Measurements from ENCODE around the gene SLC22A3. TPM values are rescaled to one million over a fixed set of nuclear protein-coding genes. Genes with fewer than 3 reads are reported as not detected.
"Not testable (repeated sequence)": the region's sequence is repeated elsewhere in the genome, so short reads cannot be mapped to it uniquely, and the experiment has no call there.

SLC22A3 gene, protein sequence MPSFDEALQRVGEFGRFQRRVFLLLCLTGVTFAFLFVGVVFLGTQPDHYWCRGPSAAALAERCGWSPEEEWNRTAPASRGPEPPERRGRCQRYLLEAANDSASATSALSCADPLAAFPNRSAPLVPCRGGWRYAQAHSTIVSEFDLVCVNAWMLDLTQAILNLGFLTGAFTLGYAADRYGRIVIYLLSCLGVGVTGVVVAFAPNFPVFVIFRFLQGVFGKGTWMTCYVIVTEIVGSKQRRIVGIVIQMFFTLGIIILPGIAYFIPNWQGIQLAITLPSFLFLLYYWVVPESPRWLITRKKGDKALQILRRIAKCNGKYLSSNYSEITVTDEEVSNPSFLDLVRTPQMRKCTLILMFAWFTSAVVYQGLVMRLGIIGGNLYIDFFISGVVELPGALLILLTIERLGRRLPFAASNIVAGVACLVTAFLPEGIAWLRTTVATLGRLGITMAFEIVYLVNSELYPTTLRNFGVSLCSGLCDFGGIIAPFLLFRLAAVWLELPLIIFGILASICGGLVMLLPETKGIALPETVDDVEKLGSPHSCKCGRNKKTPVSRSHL
- 0.19 TPM for polyA plus RNA-seq (2013, experiment 1 of 2; ENCODE audit: insufficient read length)
- polyA plus RNA-seq (2013, experiment 2 of 2; ENCODE audit: insufficient read length) = 0.38 TPM

DNA sequence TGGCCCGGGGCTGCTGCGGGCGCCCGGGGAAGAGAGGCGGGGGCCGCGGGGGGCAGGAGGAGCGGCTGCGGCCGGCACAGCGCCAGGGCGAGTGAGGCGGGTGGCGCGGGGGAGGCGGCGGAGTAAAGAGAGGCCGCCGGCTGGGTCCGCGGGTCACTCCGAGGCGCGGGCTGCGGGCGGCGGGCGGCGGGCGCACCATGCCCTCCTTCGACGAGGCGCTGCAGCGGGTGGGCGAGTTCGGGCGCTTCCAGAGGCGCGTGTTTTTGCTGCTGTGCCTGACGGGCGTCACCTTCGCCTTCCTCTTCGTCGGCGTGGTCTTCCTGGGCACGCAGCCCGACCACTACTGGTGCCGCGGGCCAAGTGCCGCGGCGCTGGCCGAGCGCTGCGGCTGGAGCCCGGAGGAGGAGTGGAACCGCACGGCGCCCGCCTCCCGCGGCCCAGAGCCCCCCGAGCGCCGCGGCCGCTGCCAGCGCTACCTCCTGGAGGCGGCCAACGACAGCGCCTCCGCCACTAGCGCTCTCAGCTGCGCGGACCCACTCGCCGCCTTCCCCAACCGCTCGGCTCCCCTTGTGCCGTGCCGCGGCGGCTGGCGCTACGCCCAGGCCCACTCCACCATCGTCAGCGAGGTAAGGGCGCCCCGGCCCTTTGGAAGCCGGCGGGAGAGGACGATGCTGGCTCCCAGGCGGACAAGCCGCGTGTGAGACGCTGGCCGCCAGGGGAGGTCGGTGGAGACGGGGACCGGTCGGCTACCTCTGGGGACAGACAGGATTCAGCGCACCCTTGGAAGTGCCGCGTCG lies at the start of gene SLC22A3:
SLC22A3 (plus strand) TSS at position 156 of the 797 bp plus-strand sequence; CDS start at position 198, 42 bp downstream.
- no peak for DNase-seq

DNA sequence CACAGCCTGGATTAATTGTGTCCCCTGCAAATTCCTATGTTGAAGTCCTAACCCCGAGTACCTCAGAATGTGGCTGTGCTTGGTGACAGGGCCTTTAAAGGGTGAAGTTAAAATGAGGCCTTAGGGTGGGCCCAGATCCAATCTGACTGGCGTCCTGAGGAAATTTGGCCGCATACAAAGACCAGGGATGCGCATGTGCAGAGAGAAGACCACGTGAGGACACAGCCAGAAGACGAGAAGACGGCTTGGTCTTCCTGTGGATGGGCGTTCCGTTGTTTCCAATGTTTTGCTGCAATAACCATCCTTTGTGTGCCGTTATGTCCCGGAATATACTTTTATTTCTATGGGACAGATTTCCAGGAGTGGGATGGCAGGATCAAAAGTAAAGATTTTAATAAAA lies 48.6 kb upstream of the SLC22A3 start:
- no peak for DNase-seq

DNA sequence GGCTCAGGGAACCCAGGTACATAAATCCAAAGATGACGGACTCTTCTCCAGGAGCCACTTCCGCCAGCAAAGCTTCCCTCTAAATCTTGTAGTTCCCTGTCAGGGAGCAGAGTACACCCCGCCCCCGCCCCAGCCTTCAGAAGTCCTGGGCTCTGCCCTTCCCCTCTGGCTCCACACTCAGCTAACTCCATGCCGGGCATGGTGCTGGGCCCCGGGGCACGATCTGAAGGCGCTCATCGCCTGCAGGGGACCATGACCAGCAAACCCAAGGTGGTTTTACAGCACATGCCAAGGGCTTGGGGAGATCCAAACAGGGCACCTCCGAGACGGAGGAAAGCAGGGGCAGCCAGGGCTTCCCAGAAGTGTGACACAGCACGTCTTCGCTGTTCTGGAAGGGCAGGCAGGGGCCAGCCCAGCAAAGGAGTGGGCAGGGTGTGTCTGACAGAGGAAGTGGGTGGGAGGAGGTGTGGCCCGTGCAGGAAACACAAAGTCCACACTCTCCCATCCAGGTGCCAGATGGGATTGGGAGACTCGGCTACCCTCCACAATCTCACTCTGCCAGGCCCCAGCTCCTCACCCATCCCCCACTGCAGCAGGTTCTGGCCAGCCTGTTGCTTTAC lies 48.0 kb upstream of the SLC22A3 start:
- no peak for DNase-seq

DNA sequence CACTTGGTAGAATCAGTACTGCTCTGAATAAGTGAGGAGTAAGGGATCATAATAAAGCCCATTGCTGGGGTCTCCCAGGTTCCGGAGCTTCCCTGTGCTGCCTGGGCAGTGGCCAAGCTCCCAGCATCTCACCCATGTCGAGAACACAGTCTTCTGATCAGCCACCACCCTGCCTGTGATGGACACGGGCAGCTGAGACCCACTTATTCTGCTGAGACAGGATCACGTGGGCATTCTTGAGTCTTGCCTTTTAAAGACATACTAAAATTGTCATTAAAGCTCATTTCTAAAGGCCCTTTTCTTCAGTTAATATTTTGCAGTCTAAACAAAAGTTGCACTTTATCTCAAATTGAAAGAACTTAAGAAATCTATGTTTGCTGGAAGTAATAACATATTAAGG lies 46.8 kb upstream of the SLC22A3 start:
- no peak for DNase-seq

DNA sequence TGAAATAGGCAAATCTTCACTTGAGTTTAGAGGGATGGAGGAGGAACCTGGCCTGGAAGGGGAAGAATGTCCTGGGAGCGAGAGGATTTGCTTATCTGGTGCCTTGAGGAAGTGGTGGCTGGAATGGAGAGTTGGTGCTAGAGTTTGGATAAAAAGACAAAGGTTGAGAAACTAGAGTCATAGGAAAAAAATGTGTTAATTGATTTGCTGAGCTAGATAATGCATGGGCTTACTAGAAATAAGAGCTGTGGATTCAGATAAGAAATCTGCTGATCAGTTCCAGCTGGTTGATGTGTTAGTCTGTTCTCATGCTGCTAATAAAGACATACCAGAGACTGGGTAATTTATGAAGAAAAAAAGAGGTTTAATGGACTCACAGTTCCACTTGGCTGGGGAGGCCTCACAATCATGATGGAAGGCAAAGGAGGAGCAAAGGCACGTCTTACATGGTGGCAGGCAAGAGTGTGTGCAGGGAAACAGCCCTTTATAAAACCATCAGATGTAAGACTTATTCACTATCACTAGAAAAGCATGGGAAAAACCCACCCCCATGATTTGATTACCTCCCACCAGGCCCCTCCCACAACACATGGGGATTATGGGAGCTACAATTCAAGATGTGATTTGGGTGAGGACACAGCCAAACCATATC lies 45.6 kb upstream of the SLC22A3 start:
- not testable (repeated sequence) for DNase-seq

DNA sequence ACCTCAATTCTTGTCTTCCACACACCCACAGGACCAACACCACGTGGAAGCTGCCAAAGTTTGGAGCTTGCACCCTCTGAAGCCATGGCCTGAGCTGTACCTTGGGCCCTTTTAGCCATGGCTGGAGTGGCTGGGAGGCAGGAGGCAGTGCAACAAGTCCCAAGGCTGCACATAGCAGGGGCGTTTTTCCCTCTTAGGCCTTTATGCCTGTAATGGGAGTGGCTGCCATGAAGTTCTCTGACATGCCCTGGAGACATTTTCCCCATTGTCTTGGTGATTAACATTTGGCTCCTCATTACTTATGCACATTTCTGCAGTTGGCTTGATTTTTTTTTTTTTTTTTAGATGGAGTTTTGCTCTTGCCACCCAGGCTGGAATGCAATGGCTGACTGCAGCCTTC lies 44.4 kb upstream of the SLC22A3 start:
- DNase-seq = no peak

DNA sequence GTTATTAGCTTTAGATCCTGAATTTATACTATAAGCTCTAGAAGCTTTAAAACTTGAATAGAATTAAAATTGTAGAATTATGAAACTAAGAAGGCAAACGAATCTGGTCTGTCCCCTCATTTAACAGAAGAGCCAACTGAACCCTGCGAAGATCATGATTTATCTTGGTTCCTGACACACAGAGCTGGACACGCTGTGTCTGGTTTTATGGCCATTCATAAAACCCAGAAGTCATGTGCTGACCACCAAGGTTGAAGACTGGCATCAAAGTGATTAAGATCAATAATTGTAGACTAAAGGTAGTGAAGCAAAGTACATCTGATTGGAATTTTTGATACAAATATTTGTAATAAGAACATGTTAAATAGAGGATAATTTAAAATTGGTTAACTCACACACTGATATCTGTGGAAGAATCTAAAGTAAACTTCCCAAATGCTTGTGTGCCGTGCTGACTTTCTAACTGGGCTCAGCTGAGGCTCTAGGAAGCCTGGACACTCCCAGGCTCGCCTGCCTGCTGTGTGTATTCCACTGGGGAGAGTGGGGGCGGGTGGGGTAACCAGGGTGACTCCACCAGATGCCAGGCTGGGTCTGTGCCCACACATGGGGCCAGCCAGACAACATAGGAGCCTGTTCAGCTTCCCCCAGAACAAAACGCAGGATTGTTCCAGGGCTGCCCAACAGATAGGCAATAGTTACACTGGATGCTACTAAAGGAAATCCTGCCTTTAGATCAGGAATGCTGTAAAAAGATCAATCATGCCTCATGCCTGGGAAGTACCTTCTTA lies 42.1 kb upstream of the SLC22A3 start:
- DNase-seq = no peak

DNA sequence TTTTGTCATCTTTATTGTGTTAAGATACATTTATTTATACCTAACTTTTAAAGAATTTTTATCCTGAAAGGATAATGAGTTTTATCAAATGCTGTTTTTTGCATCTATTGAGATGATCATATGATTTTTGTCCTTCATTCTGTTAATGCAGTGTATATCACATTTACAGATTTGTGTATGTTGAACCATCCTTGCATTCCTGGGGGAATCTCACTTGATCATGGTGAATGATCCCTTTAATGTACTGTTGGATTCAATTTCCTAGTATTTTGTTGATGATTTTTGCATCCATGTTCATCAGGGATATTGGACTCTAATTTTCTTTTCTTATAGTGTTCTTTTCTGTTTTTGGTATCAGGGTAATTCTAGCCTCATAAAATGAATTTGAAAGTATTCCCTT lies 38.5 kb upstream of the SLC22A3 start:
- DNase-seq = no peak

DNA sequence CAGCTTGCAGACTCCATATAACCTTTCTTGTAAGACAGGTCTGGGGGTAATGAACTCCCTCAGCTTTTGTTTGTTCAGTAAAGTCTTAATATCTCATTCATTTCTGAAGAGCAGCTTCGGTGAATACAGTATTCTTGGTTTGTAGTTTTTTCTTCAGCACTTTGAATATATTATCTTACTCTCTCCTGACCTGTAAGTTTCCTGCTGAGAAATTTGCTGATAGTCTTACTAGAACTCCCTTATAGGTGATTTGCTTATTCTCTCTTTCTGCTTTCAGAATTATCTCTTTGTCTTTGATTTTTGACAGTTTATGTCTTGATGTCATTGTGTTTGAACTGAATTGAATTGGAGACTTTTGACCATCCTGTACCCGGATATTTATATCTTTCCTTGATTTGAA lies 35.3 kb upstream of the SLC22A3 start:
- no peak for DNase-seq

DNA sequence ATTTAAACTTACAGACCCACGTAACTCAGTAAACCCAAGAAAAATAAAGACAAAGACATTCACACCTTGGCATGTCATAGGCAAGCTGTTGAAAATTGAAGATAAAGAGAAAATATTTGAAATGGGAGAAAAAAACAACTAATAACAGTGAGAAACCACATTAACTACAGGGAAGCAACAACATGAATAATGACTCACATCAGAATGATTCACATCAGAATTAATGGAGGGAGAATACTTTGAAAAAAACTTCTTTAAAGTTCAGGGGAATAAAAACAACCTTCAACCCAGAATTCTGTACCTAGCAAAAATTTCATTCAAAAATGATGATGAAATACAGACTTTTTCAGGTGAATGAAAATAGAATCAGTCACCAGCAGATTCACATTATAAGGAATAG lies 32.9 kb upstream of the SLC22A3 start:
- DNase-seq = no peak

DNA sequence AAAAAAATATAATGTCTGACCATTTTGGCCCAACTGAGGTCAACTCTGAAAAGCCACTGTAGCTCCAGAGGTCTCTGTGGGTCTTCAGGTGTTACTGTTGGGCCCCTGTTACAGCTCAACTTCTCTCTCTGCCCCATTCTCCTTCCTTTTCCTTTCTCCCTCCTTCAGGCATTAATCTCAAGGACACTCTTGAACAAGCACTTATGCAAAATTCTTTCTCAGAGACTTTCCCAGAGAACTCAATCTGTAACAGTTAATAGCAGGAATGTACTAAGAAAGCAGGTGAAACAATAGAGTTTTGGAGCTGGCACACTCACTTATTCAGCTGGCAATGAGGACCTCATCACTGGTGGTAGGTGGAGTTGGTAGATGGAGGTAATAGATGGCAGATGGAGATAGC lies 31.9 kb upstream of the SLC22A3 start:
- DNase-seq = no peak

DNA sequence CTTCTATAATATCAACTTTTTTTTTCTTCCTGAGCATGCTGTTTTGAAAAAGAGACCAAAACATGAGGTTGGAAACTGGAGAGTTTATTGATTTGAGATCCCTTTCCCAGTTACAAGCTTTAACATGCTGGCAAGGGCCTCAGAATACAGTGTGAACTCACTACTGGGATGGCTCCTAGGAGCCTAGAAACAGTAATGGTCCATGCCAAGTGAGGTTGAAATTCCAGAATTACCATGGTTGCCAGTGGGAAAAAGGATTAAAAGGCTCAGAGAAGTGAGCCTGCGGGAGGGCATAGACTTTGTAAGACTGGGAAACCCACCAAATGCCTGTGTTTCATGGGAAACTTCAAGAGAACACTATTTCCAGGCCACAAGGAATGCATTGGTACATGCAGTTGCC lies 28.9 kb upstream of the SLC22A3 start:
- DNase-seq = no peak

DNA sequence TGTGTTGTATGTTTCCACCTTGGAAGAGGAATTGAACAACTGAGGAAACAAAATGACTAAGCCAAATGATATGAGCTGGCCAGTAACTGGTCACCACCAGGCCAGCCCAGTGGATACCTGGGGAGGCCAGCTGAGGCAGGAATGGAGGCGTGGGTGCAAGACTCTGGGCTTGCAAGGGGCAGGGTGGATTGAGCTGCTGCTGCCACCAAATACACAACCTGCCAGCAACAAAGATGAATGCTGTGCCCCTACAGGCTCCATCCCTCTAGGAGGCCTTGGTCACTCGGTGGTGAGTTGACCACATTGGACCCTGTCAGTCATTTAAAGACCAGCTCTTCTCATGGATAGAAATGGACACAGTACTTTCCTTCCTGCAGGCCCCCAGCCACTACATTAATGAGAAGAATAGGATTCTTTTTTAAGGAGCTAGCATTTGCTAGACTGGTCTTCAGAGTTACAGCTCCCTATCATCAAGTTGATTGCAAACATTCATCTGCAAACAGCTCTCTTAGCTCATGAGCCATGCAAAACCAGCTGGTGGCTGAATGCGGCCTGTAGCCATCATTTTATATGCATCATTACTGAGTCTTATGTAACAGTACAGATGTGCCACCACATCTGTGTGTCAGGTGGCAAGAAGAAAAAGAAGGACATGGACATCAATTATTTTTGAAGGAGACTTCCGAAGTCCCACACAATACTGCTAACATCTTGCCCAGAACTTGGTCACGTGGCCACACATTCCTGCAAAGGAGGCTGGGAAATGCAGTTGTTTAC lies 26.3 kb upstream of the SLC22A3 start:
- no peak for DNase-seq

DNA sequence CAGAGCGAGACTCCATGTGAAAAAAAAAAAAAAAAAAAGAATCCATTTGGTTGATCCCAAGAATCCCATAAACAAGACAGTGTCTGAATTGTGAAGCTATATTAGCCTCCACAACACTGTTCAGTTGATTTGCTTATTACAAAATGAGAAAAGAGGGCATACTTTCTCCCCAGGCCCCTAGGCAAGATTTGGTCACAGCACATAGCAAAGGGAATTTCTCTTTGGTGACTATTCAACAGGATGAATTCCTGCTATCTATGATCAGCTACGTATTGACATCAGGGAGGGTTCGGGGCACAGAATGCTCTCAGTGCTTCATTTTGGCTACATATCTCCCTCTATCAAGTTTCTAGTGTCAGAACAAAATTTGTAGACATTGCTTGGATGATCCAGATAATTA lies 20.2 kb upstream of the SLC22A3 start:
- DNase-seq = no peak

DNA sequence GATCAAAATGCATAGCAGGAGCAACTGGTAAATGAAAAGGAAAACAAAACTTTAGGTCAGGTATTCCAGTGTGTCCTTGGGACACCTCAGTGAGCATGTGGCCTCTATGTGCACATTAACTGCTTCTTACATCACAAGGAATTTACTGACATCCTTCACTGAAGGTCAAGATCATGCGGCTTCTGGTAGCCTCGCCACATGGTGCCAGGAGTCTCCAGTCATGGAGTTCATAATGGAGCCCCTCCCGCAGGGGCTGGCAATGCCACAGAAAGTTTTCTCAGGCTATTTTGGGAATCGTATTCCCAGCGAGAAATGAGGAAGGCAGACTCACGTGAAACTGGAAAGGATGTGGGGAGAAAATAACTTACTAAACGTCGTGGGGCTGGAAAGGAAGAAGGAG lies 19.7 kb upstream of the SLC22A3 start:
- no peak for DNase-seq

DNA sequence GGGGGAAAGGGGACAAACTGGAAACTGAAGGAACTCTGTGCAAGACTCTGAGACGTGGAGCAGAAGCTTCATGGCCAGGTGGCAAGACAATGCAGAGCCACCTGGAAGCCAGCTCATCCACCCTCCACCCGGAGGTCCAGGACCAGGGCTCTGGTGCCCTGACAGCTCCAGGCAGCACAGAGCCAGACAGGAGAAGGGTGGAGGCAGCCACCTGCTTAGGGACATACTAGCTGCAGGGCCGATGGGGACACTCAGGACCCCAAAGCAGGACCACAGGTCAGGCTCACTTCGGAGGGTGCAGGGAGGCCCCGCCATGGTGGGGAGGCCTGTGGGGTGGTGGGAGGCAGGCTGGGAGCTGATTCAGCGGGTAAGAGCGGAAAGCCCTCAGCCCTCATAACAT lies 19.0 kb upstream of the SLC22A3 start:
- no peak for DNase-seq

DNA sequence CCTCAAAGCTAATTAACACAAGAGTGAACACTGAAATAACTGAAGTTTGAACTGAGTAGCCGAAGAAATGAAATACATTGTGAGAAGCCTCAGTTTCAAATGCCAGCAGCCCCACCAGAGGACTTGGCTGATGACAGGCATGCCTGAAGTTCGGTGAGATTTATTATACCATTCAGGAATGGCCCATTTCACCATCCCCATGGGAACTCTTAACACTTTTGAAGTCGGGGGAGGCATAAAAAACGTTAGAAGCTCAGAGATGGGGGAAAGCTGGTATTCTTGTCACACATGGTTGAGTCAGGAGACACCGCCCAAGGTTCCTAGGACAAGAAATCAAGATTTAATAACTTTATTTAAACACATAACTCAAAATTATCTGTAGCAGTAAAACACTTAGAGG lies 17.6 kb upstream of the SLC22A3 start:
- no peak for DNase-seq

DNA sequence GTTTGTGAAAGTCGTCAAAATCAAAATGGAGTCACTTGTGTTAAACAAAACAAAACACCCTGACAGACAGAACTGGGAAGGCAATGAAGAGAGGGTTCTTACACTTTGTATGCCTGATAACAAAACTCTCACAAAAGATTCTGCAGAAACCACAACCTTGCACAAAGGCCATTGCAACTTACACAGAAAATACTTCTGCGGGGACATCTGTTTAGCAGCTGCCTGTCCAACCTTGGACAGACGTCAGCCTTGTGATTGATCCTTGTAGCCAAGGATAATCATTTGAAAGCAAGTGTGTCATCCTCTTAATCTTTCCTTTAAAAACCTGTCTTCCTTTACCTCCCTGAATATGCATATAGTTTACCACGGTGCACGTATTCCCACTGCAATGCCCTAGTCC lies 17.0 kb upstream of the SLC22A3 start:
- DNase-seq = no peak

DNA sequence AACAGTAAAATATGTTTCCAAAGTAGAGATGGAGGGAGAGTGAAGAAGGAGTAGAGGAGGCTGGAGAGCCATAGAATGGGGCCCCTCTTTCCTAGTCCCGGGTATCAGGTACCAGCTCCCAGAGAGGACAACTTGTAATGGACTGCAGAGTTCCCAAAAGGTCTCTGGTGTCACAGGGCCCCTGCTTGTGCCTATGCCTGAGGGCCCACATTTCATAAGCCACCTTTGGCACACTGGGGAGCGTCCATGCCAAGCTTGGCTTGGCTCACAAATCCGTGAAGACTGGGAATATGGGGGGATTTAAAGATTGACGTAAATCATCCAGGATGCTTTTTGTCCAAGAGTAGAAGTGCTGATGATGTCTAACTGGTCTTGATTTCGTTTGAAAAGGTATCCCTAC lies 16.4 kb upstream of the SLC22A3 start:
- no peak for DNase-seq

DNA sequence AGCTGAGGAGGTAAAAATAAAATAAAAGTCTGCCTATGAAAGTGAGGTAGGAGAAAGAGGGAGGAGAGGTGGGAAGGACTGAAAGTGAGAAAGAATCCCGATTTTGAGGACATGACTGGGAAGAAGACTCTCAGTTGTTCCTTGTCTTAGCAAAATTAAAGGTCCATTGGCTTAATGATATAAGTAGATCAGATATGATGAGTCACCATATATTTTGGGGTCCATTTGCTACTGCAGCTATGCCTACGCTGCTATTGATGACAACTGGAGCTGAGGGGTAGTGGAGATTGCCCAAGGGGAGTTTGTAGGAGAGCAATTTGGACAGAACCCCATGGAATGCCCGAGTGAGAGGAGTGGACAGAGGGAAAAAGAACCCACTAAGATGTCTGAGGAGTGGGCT lies 15.1 kb upstream of the SLC22A3 start:
- no peak for DNase-seq

DNA sequence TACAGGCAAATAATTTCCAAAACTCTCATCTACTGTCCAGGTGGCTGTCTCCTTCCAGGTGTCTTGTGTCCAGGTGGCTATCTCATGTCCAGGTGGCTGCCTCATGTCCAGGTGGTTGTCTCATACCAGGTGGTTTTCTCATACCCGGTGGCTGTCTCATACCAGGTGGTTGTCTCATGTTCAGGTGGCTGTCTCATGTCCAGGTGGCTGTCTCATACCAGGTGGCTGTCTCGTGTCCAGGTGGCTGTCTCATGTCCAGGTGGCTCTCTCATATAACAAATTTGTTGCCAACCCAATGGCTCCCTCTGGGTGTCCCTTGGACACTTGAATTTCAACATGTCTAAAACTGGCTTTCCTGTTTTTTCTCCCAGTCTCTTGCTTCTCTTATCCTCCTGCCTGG lies 14.3 kb upstream of the SLC22A3 start:
- DNase-seq = no peak
